Muscle layer of colon (tissue), 2 donors: ENCODE measurements around the gene RSPH1.

Experiments
- H3K27ac ChIP-seq: one replicate; pipeline ENCODE4 v1.7.0; 2013; ENCODE audit warnings: low read depth, mild to moderate bottlenecking, low read length, moderate library complexity
- H3K27me3 ChIP-seq, 2 donors: one replicate each; pipeline ENCODE4 v1.7.0; 2013; ENCODE audit warnings: low read length in 2 of 2, mild to moderate bottlenecking in 2 of 2; ENCODE audit not compliant: insufficient read depth in 2 of 2, control insufficient read depth in 1 of 2
- H3K36me3 ChIP-seq: one replicate; pipeline ENCODE4 v1.7.0; 2013; ENCODE audit warnings: mild to moderate bottlenecking, low read length; ENCODE audit not compliant: insufficient read depth
- H3K4me1 ChIP-seq: one replicate; pipeline ENCODE4 v1.7.0; 2013; ENCODE audit warnings: mild to moderate bottlenecking, low read length; ENCODE audit not compliant: insufficient read depth
- H3K4me3 ChIP-seq, 2 donors: one replicate each; pipeline ENCODE4 v1.7.0; 2013; ENCODE audit warnings: low read length in 2 of 2, low read depth in 1 of 2, mild to moderate bottlenecking in 1 of 2, moderate library complexity in 1 of 2
- H3K9ac ChIP-seq: one replicate; pipeline ENCODE4 v1.7.0; 2013; ENCODE audit warnings: low read length
- H3K9me3 ChIP-seq: one replicate; pipeline ENCODE4 v1.7.0; 2013; ENCODE audit warnings: mild to moderate bottlenecking, low read length
- donor health status: abdominal sarcoma.
- donor health status: Adenocarcinoma of cecum.

The RSPH1 gene

DNA sequence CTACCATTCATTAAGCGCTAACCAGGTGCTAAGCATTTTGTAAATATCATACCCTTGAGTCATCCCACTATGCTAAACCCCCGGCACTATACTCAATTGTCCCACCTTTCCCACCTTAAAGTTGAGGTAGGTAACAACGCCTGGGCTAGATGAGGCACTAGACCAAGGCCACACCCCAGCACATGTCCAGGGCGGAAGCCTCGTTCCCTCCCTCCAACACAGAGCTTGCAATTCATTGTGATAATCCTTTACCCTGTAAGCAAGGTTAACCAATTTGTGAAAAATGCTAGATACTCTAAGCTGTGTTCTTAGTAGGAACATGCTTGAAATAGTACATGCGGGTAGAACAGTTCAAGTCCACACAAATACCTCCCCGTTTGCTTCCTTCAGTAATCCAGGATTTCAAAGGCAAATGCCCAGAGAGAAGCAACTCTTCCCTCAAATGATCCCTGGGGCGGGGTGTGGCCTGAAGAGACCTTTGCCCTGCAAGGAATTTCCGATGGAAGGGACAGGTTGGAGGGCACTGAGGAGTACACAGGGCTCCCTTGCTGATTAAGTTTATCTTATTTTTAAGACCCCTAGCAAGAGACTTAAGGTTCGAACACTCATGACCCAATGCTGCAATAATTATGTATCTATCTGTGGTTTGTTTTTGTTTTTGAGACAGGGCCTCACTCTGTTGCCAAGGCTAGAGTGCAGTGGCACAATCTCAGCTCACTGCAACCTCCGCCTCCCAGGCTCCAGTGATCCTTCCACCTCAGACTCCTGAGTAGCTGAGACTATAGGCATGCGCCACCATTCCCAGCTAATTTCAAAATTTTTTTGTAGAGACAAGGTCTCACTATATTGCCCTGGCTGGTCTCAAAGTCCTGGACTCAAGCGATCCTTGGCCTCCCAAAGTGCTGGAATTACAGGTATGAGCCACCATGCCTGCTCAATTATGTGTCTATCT is 2.6 kb downstream of the RSPH1 start:
- H3K9me3 ChIP-seq = no peaks in the 10 kb centered on the region
- no peaks in the 10 kb centered on the region for H3K36me3 ChIP-seq
- H3K27ac ChIP-seq = no peak overlapping the region
- no peak overlapping the region for H3K4me3 ChIP-seq
- H3K4me1 ChIP-seq = peaks cover 11% of the 10 kb centered on the region
- no peaks in the 10 kb centered on the region for H3K27me3 ChIP-seq
- H3K9ac ChIP-seq = no peak overlapping the region

DNA sequence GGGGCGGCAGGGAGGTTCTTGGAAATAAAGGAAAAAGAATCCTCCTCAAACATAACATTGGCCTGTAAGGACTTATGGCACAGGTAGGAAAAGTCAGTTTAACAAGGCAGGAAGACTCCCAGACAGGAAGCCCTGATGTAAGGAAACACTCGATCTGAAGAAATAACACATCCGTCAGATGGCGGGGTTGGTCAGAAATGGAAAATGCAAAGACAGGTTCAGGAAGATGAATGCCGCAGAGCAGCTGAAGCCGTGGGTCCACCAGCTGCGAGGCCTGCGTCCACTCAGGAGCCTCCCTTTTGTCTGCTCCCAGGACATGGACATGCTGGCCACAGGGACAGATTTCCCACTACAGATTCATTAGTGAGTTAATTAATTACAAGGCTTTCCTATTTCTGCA is 3.8 kb downstream of the RSPH1 start:
- H3K9me3 ChIP-seq = no peaks in the 10 kb centered on the region
- no peaks in the 10 kb centered on the region for H3K27me3 ChIP-seq
- H3K36me3 ChIP-seq = no peaks in the 10 kb centered on the region
- peaks cover 11% of the 10 kb centered on the region for H3K4me1 ChIP-seq
- no peak overlapping the region for H3K4me3 ChIP-seq
- no peak overlapping the region for H3K9ac ChIP-seq
- no peak overlapping the region for H3K27ac ChIP-seq

DNA sequence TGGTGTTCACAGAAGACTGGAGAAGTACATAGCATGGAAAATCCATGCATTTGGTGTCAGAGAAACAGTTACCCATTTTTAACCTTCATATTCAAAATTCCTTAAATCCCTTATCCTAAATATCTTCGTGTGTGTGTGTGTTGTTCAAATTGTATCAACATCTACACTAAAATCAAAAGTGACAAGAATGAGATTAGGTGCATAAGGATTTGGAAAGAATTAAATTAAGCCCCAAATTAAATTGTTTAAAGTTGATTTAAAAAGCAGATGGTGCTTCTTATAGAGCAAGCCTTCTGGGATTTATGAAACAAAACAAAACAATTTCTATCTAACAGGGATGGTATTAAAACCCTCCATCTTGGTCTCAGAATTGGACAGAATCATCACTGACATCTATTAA is 4.7 kb downstream of the RSPH1 start:
- Histone ChIP-seq H3K9ac (no peak overlapping the region), H3K27me3 (no peaks in the 10 kb centered on the region), H3K27ac (no peak overlapping the region), H3K36me3 (no peaks in the 10 kb centered on the region), H3K4me3 (no peak overlapping the region), H3K9me3 (no peaks in the 10 kb centered on the region), H3K4me1 (peaks cover 5% of the 10 kb centered on the region)

DNA sequence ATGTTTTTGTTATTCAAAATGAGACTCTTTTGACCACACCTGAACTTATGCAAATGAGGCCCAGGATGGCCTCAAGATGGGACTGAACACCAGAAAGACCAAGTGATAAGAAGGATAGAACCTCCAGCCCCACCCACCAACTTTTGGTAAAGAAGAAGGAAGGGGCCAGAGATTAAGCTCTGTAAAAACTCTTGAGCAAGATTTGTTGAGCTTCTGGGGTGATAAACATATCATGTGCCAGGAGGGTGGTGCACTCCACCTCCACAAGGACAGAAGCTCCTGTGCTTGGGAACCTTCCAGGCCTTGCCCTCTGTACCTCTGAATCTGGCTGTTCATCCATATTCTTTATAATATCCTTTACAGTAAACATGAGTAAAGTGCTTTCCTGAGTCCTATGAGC is 5.3 kb downstream of the RSPH1 start:
- no peak overlapping the region for H3K4me3 ChIP-seq
- no peak overlapping the region for H3K27ac ChIP-seq
- H3K27me3 ChIP-seq = no peaks in the 10 kb centered on the region
- no peaks in the 10 kb centered on the region for H3K9me3 ChIP-seq
- no peak overlapping the region for H3K9ac ChIP-seq
- H3K36me3 ChIP-seq = no peaks in the 10 kb centered on the region
- peaks cover 5% of the 10 kb centered on the region for H3K4me1 ChIP-seq

DNA sequence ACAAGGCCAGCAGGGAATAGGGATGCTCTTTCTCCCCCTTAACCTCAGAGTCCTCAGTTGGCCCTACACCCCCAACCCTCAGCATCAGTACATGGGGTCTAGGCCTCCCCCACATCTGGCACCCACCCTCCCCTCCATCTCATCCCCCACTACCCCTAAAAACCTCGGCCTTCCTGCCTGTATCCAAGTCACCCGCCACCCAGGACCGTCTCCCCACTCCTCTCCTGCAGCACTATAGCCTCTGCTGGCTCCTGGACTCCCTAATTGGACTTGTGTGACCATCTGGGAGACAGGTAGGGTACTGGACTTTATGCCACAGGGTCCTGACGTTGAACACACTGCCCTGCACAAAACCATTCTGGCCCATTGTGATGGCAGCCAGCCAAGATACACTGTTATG is 6.0 kb downstream of the RSPH1 start:
- no peak overlapping the region for H3K9ac ChIP-seq
- no peak overlapping the region for H3K4me3 ChIP-seq
- H3K27ac ChIP-seq = no peak overlapping the region
- H3K27me3 ChIP-seq = no peaks in the 10 kb centered on the region
- no peaks in the 10 kb centered on the region for H3K9me3 ChIP-seq
- H3K36me3 ChIP-seq = no peaks in the 10 kb centered on the region
- H3K4me1 ChIP-seq = no peaks in the 10 kb centered on the region

DNA sequence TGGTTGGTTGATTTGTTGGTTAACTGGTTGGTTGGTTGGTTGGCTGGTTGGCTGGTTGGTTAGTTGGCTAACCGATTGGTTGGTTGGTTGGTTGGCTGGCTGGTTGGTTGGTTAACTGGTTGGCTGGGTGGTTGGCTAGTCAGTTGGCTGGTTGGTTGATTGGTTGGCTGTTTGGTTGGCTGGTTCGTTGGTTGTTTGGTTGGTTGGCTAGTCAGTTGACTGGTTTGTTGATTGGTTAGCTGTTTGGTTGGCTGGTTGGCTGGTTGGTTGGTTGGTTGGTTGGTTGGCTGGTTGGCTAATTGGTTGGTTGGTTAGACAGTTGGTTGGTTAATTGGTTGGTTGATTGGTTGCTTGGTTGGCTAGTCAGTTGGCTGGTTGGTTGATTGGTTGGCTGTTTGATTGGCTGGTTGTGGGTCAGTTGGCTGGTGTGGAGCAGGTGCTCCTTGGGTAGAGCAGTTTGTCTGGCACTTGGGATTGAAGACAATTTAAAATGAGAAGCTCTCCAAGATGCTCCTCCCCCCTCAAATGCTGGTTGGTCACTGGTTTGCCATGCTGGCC is 6.9 kb downstream of the RSPH1 start:
- Histone ChIP-seq H3K36me3 (no peaks in the 10 kb centered on the region), H3K4me3 (no peak overlapping the region), H3K4me1 (no peaks in the 10 kb centered on the region), H3K27me3 (no peaks in the 10 kb centered on the region), H3K27ac (no peak overlapping the region), H3K9ac (no peak overlapping the region), H3K9me3 (no peaks in the 10 kb centered on the region)

DNA sequence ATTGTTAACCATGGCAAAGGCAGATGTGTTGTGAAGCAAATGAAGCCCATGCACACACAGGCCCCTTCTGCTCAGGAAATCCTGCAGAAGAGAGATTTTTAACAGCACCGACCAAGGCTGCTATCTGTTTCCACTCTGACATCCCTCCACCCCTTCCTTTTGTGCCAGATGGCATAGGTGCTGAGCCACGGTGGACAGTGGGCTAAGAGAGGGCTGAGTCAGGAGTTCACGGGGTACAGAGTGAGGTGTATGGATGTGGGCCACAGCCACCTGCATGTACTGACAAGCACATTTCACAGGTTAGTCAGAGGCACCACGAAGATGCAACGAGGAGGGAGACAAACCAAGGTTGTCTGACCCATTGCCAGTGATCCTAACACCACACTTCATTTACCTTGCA is 9.5 kb downstream of the RSPH1 start:
- no peak overlapping the region for H3K27ac ChIP-seq
- H3K27me3 ChIP-seq = no peaks in the 10 kb centered on the region
- no peak overlapping the region for H3K4me3 ChIP-seq
- no peak overlapping the region for H3K9ac ChIP-seq
- no peaks in the 10 kb centered on the region for H3K9me3 ChIP-seq
- H3K36me3 ChIP-seq = no peaks in the 10 kb centered on the region
- no peaks in the 10 kb centered on the region for H3K4me1 ChIP-seq

DNA sequence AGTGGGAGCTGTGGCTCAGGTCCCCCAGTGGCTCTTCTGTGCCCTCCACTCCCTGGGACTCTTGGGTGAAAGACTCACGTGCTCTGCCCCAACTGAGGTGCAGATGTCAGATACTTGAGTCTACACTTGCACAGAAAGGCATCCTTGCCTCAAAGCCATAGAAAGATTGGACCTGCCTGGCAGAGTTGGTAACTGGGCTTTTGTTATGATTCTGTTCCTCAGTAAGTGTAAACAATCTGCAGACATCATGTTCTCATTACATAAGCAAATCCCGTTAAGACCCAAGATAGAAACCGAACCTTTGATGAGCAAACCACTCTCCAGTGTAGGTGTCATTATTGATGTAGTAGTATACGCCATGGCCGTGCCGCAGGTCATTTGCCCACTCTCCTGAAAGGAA is 10.0 kb downstream of the RSPH1 start:
- no peaks in the 10 kb centered on the region for H3K9me3 ChIP-seq
- no peaks in the 10 kb centered on the region for H3K4me1 ChIP-seq
- H3K36me3 ChIP-seq = no peaks in the 10 kb centered on the region
- no peak overlapping the region for H3K4me3 ChIP-seq
- H3K27ac ChIP-seq = no peak overlapping the region
- no peaks in the 10 kb centered on the region for H3K27me3 ChIP-seq
- no peak overlapping the region for H3K9ac ChIP-seq

DNA sequence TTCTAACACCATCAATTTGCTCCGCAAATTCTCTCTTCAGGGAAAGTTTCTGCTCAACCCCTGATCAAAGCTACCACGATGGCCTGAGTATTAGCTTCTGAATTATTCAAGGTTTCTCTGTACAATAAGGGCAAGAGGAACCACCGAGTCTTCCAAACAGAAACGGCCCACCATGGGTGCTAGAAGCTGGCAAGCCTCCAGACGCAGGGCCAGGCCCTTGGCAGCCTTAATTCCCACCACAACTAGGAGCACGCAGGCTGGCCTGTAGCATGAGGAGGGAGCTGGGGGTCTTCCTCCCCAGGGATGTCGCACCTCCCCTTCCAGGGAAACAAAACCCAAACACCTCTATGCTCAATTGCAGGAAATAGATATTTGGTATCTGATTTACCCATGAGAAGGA is 11.1 kb downstream of the RSPH1 start:
- no peak overlapping the region for H3K4me3 ChIP-seq
- no peak overlapping the region for H3K27ac ChIP-seq

DNA sequence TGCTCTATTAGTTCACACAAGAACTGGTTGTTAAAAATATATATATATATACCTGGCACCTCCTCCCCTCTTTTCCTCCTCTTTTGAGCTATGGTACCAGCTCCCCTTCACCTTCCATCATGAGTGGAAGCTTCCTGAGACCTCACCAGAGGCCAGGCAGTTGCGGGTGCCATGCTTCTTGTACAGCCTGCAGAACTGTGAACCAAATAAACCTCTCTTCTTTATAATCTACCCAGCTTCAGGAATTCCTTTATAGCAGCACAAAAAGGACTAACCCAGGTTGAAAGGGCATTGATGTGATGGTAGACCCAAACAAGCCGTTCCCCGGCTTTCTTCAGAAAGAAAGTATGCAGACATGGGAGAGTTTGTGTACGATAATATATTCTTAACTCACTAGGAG is 14.9 kb downstream of the RSPH1 start:
- H3K9me3 ChIP-seq = no peaks in the 10 kb centered on the region
- no peaks in the 10 kb centered on the region for H3K36me3 ChIP-seq
- no peaks in the 10 kb centered on the region for H3K27me3 ChIP-seq
- no peak overlapping the region for H3K9ac ChIP-seq
- H3K27ac ChIP-seq = no peak overlapping the region
- H3K4me1 ChIP-seq = no peaks in the 10 kb centered on the region
- no peak overlapping the region for H3K4me3 ChIP-seq

More for the DNA sequence above, 11.1 kb downstream of the RSPH1 start:
- Histone ChIP-seq H3K4me1 (no peaks in the 10 kb centered on the region), H3K36me3 (no peaks in the 10 kb centered on the region), H3K27me3 (no peaks in the 10 kb centered on the region), H3K9me3 (no peaks in the 10 kb centered on the region), H3K9ac (no peak overlapping the region)

DNA sequence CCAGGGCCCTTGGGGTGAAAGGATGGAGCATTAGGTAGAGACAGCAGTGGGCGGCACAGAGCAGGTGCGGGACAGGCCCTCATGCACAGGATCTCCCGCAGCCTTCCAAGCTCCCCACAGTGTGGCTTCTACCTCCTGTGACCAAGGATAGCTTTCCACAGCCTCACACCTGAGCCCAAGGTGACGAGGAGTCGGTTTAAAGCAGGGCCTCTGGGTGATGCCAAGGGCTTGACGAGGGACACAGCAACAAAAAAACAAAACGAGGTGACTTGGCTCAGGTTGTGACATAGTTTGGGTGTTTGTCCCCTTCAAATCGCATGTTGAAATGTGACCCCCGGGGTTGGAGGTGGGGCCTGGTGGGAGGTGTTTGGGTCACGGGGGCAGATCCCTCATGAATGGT is 15.3 kb downstream of the RSPH1 start:
- H3K4me1 ChIP-seq = no peaks in the 10 kb centered on the region
- H3K9ac ChIP-seq = no peak overlapping the region

DNA sequence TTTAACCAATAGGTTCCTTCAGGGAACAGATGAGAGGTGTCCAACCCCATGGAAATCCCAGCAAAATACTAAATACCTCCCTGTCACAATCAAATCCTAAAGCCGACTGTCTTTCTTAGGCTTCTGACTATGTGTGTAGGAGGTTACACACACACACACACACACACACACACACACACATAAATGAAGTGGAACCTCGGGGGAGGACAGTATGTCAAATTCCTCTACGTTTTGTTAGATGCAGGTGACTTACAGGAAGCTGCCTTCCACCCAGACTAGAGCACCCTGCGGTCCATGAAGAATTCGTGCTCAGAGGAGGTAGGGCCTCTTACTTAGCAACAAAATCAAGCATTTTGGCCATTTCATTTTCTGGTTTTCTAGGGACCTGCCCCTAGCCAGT is 16.4 kb downstream of the RSPH1 start:
- Histone ChIP-seq H3K27ac (no peak overlapping the region), H3K9me3 (no peaks in the 10 kb centered on the region), H3K27me3 (no peaks in the 10 kb centered on the region), H3K4me1 (no peaks in the 10 kb centered on the region), H3K36me3 (no peaks in the 10 kb centered on the region), H3K4me3 (no peak overlapping the region), H3K9ac (no peak overlapping the region)

More for the DNA sequence above, 15.3 kb downstream of the RSPH1 start:
- no peak overlapping the region for H3K27ac ChIP-seq
- no peaks in the 10 kb centered on the region for H3K9me3 ChIP-seq
- H3K27me3 ChIP-seq = no peaks in the 10 kb centered on the region
- no peaks in the 10 kb centered on the region for H3K36me3 ChIP-seq
- no peak overlapping the region for H3K4me3 ChIP-seq
